ENCODE results near the gene DCTD.

DNA sequence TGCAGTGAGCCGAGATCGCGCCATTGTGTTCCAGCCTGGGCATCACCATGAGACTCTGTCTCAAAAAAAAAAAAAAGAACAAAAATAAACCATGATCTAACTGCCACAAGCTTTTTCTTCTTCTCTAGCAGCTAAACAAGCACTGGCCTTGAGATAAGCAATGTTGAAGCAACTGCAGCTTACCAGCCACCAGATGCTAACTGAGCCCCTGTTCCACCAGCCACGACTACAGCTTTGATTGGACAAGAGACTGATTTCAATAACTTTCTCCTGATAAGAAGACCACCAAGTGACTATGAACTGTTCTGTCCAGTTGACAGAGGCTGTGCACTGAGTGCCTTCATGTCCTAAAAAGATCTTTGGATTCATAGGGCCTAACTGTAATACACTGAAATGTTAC is 58.5 kb downstream of the DCTD start:
- TF ChIP-seq, protein P1, sequence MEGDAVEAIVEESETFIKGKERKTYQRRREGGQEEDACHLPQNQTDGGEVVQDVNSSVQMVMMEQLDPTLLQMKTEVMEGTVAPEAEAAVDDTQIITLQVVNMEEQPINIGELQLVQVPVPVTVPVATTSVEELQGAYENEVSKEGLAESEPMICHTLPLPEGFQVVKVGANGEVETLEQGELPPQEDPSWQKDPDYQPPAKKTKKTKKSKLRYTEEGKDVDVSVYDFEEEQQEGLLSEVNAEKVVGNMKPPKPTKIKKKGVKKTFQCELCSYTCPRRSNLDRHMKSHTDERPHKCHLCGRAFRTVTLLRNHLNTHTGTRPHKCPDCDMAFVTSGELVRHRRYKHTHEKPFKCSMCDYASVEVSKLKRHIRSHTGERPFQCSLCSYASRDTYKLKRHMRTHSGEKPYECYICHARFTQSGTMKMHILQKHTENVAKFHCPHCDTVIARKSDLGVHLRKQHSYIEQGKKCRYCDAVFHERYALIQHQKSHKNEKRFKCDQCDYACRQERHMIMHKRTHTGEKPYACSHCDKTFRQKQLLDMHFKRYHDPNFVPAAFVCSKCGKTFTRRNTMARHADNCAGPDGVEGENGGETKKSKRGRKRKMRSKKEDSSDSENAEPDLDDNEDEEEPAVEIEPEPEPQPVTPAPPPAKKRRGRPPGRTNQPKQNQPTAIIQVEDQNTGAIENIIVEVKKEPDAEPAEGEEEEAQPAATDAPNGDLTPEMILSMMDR (IDR thresholded peaks at IDR 0.05) = no peak
- TF ChIP-seq POLR2AphosphoS5 (IDR thresholded peaks at IDR 0.05) = no peak
- no peak for TF ChIP-seq POLR2A (IDR thresholded peaks at IDR 0.05)
